ENCODE measurements around the gene AOPEP.
"Not testable (repeated sequence)": the region's sequence is repeated elsewhere in the genome, so short reads cannot be mapped to it uniquely, and the experiment has no call there.

The AOPEP gene

DNA sequence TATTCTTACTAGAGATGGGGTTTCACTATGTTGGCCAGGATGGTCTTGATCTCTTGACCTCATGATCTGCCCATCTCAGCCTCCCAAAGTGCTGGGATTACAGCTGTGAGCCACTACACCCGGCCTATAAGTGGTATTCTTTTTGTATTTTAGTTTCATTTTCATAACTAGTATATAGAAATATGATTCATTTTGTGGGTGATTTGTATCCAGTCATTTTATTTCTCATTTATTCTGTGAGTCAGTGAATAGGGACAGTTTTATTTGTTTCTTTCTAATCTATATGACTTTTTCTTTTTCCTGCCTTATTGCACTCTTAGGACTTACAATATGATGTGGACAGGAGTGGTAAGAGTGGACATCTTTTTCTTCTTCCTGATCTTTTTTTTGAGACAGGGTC lies 112.9 kb downstream of the AOPEP start:
- no peak overlapping the region for H3K4me3 ChIP-seq (ENCODE audit: low read depth, low read length)
- TF ChIP-seq CTCF (IDR thresholded peaks at IDR 0.05; ENCODE audit: borderline replicate concordance, insufficient read depth, low read depth, low read length) = no peak

DNA sequence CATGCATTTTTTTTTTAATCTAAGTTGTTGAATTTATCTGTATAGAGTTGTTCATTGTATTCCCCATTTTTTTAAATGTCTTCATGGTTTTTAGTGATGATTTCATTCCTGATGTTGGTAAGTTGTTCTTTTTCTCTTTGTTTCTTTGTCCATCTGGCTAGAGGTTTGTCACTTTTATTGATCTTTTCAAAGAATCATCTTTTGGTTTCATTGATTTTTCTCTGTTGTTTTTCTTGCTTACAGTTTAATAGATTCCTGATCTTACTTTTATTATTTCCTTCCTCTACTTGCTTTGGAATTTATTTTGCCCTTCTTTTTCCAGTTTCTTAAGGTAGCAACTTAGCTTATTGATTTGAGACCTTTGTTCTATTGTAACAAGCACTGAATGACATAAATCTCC lies 114.2 kb downstream of the AOPEP start:
- no peak for TF ChIP-seq CTCF (IDR thresholded peaks at IDR 0.05; ENCODE audit: borderline replicate concordance, insufficient read depth, low read depth, low read length)
- H3K4me3 ChIP-seq (ENCODE audit: low read depth, low read length) = no peak overlapping the region

DNA sequence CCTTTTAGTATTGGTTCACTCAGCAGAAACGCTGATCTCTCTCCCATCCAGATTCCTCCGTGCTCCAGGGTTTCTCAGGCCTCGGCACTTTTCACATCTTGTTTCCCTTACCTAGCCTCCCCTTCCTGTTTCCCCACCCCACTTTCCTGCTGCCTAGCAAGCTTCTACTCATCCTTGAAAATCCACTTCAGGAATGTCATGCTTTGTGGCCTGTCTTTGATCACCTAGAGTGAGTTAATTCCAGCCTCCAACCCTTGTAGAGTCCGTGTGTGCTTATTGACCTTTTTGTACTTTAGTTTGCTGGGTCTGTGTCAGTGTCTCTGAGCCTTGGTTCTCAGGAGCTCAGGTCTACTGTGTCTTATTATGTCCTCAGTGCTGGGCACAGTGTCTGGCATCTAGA lies 116.6 kb downstream of the AOPEP start:
- TF ChIP-seq CTCF (IDR thresholded peaks at IDR 0.05; ENCODE audit: borderline replicate concordance, insufficient read depth, low read depth, low read length) = no peak
- no peak overlapping the region for H3K4me3 ChIP-seq (ENCODE audit: low read depth, low read length)

GRCh38 chr9:94846739-94847138 lies 120.2 kb downstream of the AOPEP start:
- H3K4me3 ChIP-seq (ENCODE audit: low read depth, low read length) = no peak overlapping the region
- TF ChIP-seq CTCF (IDR thresholded peaks at IDR 0.05; ENCODE audit: borderline replicate concordance, insufficient read depth, low read depth, low read length) = no peak

DNA sequence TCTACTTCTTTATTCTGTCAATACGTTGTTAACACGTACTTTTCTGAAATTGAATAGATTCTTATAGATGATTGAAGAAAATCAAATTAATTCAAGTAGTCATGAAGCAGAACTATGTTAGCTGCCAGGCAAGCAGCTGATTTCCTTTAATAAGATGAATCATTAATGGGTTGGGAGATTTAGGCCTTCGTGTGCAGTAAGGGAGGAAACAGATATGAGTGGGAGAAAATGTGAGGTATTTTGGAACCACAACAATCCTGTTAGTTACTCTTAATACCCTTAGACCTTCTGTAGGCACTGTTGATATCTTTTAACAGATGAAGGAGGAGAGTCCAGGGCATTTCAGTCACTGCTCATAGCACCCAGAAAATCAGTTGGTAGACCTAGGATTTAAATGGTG lies 121.0 kb downstream of the AOPEP start:
- no peak for TF ChIP-seq CTCF (IDR thresholded peaks at IDR 0.05; ENCODE audit: borderline replicate concordance, insufficient read depth, low read depth, low read length)
- no peak overlapping the region for H3K4me3 ChIP-seq (ENCODE audit: low read depth, low read length)

- H3K4me3 ChIP-seq (ENCODE audit: low read depth, low read length) = not testable (repeated sequence)
Measured at GRCh38 chr9:94848791-94849190, 122.3 kb downstream of the AOPEP start.

DNA sequence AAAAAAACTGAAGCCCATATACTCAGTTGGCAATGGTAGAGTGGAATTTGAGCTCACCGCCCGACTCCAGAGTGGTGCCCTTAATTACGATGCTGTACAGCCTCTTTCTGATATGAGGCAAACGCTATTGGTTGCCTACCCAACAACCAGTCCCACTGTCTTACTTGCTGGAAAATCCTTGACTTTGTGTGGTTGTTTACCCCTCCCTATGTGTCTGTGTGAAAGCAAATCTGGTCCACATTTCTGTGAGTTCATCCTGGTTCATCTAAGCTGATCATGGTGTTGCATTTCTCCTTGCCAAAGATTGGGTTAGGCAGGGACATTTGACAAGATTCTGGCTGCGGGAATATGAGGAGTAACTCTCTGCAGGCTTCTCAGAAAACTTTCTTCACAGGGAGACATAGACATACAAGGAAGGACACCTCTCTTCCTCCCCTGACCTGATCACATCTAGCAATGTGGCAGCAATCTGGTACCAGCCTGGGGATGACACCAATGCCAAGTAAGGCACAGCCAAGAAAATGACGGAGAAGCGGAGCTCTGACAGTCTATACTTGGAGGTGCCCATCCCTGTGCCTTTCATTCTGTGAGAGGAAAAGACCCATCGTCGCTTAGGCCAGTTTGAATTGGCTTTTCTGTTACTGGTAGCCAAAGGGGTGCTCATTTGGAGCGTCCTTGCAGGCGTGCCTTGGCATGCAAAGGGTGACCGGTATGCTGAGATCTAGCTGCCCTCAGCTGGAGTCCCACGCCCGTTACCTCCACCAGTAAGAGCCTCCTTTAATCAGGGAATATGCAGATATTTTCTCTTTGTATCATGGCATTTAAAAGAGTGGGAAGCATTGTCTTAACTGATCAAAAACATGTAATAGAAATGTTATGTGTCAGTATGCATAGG lies 124.3 kb downstream of the AOPEP start:
- TF ChIP-seq CTCF (IDR thresholded peaks at IDR 0.05; ENCODE audit: borderline replicate concordance, insufficient read depth, low read depth, low read length) = no peak
- no peak overlapping the region for H3K4me3 ChIP-seq (ENCODE audit: low read depth, low read length)

Data from GM12875 (cell line).